ENCODE measurements around the gene TFAP2E. TPM values are rescaled to one million over a fixed set of nuclear protein-coding genes. Genes with fewer than 3 reads are reported as not detected.

Gene TFAP2E
- total RNA-seq, 4 donors from 2014 or later = 1.4 TPM; not detected in 3

DNA sequence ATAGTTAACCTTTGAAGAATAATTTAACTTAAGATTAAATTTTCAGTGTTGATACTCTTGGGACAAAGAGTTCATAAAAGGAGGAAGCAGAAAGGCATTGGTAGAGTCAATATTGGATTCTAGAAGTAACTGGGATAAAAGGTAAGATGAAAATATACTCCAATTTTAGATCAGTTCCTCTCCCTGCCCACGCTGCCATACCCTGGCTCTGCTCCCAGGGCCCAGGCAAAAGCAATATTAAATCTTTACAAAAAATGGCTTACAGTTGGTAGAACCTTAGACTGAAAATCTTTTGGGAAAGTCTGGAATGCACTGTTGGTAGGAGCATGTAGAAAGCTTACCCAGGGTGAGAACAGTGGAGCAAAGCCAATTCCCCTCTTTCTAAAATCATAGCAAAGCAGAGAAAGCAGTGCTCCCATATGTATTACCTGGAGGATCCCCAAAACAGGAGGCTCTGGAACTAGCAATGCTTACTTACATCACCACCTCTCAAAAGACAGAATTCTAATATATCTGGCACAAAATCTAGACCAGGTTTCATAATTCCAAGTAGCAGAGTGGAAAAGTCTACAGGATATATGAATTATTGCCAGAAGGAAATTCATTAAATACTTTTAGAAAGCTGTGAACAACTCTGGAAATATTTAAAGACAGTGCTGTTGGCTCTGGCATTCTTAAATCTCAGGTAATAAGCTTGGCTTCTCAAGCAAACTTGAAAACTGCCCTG, 40.5 kb upstream of the TFAP2E start:
- Histone ChIP-seq H3K36me3 (peaks cover 0 to 10% (median 0%) of the 10 kb centered on the region in 3 donors), H3K27me3 (no peaks in the 10 kb centered on the region), H3K4me3 (no peak overlapping the region), H3K9me3 (no peaks in the 10 kb centered on the region), H3K4me1 (peaks cover 0 to 4% (median under 1%) of the 10 kb centered on the region in 4 donors), H3K27ac (no peak overlapping the region)
- TF ChIP-seq POLR2A (IDR thresholded peaks at IDR 0.05) = no peak
- TF ChIP-seq, protein P1, sequence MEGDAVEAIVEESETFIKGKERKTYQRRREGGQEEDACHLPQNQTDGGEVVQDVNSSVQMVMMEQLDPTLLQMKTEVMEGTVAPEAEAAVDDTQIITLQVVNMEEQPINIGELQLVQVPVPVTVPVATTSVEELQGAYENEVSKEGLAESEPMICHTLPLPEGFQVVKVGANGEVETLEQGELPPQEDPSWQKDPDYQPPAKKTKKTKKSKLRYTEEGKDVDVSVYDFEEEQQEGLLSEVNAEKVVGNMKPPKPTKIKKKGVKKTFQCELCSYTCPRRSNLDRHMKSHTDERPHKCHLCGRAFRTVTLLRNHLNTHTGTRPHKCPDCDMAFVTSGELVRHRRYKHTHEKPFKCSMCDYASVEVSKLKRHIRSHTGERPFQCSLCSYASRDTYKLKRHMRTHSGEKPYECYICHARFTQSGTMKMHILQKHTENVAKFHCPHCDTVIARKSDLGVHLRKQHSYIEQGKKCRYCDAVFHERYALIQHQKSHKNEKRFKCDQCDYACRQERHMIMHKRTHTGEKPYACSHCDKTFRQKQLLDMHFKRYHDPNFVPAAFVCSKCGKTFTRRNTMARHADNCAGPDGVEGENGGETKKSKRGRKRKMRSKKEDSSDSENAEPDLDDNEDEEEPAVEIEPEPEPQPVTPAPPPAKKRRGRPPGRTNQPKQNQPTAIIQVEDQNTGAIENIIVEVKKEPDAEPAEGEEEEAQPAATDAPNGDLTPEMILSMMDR (IDR thresholded peaks at IDR 0.05) = no peak
- DNase-seq = no peak

DNA sequence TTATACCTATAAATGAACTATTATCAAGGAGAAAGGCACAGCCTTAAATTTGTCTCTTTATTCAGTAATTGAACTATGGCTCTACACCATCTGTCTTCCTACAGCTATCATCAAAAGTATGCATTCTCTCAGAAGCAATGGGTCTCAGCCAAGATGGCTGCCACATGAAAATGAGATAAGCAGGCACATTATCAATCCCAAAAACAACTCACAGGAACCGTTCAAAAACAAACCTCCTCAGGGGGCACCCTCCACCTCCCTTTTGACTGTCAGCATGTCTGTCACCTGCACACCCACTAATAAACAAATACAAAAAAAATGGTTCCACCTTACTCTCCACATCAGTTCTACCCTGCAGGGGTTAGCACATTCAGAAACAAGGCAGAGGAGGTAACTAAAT, 39.5 kb upstream of the TFAP2E start:
- no peak for DNase-seq
- H3K9me3 ChIP-seq = no peaks in the 10 kb centered on the region
- no peak overlapping the region for H3K27ac ChIP-seq
- TF ChIP-seq POLR2A (IDR thresholded peaks at IDR 0.05) = no peak
- TF ChIP-seq, protein P1 (IDR thresholded peaks at IDR 0.05) = no peak
- peaks cover 0 to 10% (median 0%) of the 10 kb centered on the region in 3 donors for H3K36me3 ChIP-seq
- H3K4me3 ChIP-seq = no peak overlapping the region
- H3K27me3 ChIP-seq = no peaks in the 10 kb centered on the region
- peaks cover 0 to 7% (median 2%) of the 10 kb centered on the region in 4 donors for H3K4me1 ChIP-seq

DNA sequence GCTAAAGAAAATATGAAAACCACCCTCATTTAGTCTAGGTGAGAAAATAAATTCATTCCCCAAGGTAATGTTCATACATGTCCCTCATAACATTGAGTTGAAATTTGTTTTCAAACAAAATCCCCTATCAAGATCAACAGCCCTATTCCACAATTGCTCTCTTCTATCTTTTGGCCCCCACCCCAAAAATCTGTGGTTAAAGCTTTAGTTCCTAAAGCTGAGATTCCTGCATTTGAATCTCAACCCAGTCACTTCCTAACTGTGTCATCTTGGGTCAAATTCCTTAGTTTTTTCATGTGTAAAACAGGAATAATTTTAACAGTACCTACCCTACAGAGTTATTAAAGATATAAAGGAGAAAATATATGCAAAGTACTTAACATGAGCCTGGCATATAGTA, 37.9 kb upstream of the TFAP2E start:
- DNase-seq = no peak
- H3K27ac ChIP-seq = no peak overlapping the region
- H3K9me3 ChIP-seq = no peaks in the 10 kb centered on the region
- TF ChIP-seq POLR2A (IDR thresholded peaks at IDR 0.05) = no peak
- TF ChIP-seq, protein P1 (IDR thresholded peaks at IDR 0.05) = no peak
- H3K36me3 ChIP-seq = peaks cover 0 to 10% (median 0%) of the 10 kb centered on the region in 3 donors
- no peaks in the 10 kb centered on the region for H3K27me3 ChIP-seq
- H3K4me3 ChIP-seq = no peak overlapping the region
- H3K4me1 ChIP-seq = peaks cover 0 to 19% (median 7%) of the 10 kb centered on the region in 4 donors

DNA sequence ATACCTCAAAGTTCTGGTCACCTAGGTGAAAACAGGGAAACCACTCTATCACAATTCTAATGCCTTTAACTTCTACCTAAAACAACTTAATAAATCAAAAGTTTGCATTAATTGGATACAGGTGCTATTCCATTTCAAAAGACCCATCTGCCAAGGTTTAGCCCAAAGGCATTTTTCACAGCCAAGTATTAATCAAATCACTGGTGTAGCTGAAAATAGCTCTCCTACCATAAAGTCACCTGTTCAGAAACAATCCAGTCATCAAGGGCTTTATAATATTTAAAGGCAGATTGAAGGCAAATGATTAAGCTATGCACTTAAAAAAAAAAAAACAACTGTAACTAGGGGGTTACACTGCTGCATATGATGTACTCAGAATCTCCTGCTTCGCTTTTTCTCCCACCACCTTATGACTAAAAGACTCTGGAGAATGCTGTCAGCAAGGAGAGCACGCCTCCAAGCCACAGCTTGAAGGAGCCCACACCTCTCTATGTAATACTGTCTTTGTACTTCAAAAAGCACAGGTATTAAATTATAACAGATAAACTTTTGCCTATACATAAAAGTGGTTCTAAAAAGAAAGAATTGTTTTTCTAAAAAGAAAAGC, 36.5 kb upstream of the TFAP2E start:
- no peak for DNase-seq
- H3K9me3 ChIP-seq = no peaks in the 10 kb centered on the region
- H3K36me3 ChIP-seq = no peaks in the 10 kb centered on the region
- TF ChIP-seq, protein P1 (IDR thresholded peaks at IDR 0.05) = no peak
- no peaks in the 10 kb centered on the region for H3K27me3 ChIP-seq
- H3K4me3 ChIP-seq = no peak overlapping the region
- H3K4me1 ChIP-seq = peaks cover 0 to 25% (median 7%) of the 10 kb centered on the region in 4 donors
- H3K27ac ChIP-seq = no peak overlapping the region

DNA sequence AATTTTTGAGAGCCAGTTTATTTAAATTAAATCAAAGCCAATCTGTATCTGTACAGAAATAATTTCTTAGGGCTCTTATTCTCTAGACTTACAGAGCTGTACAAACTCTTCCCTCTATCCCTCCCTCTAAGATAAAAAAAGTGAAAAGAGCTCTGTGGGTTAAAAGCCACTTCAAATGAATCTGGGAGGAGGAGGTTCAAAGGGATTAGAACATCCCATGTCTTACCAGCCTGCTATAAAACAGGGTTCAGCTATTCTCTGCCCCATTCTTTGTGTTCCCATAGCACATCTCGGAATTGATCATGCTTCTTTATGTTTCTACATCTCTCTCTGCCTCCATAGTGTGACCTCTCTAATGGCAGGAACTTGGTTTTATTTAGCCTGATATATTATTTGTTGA, 35.3 kb upstream of the TFAP2E start:
- TF ChIP-seq, protein P1 (IDR thresholded peaks at IDR 0.05) = no peak
- TF ChIP-seq POLR2A (IDR thresholded peaks at IDR 0.05) = no peak
- no peak overlapping the region for H3K4me3 ChIP-seq
- peak overlapping the region in 1 of 4 donors; percentile 46 for H3K27ac ChIP-seq
- no peak for DNase-seq
- H3K9me3 ChIP-seq = no peaks in the 10 kb centered on the region
- no peaks in the 10 kb centered on the region for H3K36me3 ChIP-seq
- H3K27me3 ChIP-seq = no peaks in the 10 kb centered on the region
- peaks cover 0 to 25% (median 7%) of the 10 kb centered on the region in 4 donors for H3K4me1 ChIP-seq
